COLO829 (cell line): ENCODE results near the gene TPSB2.
"Not testable (repeated sequence)": the region's sequence is repeated elsewhere in the genome, so short reads cannot be mapped to it uniquely, and the experiment has no call there.

ENCODE experiments used
- DNase-seq: peaks from one replicate; pipeline ENCODE4 v3.0.0; 2012; ENCODE audit warnings: low spot score

Gene TPSB2

DNA sequence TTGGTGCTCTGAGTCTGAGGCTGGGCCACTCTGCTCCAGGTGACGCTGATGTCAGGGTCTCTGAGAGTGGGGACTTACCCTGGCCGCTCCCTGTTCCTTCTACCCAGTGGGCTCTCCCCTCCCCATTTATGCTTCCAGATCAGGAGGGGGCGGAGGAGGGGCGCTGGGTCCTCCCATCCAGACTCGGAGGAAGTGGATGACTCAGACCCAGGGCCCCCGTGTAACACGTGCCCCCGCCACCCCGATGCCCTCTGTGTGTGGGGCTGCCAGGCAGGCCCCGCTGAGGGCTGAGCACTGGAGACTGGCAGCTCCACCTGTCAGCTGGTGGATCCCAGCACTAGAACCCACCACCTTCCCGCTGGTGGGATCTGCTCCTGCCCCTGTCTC, at the start of gene TPSB2:
TPSB2 (minus strand) TSS at position 101 of the 387 bp plus-strand sequence. CDS start 233 bp downstream, outside the sequence.
- DNase-seq: not testable (repeated sequence)

DNA sequence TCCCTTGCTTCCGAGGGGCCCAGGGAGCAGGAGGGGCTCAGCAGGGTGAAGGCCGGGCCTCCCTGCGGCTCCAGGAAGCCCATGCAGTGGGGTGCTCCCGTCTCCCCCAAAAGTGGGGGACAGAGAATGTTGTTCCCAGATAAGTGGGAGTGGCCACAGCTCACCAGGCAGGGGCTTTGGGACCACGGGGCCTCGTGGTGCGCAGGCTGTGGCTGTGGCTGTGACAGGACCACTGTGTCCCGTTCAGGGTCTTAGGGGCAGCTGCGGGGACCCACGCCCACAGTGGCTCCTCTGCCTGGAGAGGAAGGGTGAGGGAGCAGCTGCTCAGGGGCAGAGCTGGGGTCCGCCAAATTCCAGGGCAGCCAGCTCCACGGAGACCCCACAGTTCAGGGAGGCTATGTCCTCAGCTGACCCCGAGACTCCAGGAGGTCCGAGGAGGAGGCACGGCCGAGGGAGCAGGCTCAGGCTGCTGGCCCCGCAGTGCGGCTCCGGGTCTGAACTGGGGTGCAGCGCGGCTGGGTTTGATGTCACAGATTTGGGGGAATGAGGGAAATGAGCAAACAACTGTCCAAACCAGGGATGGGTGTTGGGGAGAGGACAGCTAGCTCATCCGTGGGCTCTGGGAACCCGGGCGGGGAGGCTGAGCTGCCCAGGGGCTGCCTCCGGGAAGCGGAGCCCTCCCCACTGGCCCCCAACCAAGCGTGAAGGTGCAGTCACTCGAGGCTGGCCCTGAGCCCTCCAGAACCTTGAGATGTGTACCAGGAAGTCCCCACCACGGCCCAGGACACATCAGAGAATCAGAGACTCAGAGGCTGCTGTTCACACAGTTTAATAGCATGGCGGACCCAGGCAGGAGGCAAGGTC, 49.3 kb upstream of the TPSB2 start:
- no peak for DNase-seq

DNA sequence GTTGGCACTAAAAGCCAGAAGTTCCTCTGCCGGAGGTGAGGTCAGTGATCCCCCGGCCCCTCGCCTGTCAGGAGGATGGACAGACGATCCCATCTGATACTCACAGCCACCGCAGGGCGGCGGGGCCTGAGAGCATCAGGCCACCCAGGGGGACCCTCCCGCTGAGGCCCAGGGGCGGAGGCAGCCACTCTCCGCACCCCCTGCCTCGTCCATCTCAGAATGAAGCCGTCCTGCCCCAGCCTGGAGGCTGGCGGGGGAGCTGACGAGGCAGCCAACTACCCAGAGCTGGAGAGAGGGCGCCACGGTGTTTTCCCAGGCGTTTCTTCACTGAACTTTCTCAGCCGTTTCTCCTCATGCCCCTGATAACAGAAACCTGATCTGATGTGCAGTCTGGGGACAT, 48.5 kb upstream of the TPSB2 start:
- DNase-seq: no peak

DNA sequence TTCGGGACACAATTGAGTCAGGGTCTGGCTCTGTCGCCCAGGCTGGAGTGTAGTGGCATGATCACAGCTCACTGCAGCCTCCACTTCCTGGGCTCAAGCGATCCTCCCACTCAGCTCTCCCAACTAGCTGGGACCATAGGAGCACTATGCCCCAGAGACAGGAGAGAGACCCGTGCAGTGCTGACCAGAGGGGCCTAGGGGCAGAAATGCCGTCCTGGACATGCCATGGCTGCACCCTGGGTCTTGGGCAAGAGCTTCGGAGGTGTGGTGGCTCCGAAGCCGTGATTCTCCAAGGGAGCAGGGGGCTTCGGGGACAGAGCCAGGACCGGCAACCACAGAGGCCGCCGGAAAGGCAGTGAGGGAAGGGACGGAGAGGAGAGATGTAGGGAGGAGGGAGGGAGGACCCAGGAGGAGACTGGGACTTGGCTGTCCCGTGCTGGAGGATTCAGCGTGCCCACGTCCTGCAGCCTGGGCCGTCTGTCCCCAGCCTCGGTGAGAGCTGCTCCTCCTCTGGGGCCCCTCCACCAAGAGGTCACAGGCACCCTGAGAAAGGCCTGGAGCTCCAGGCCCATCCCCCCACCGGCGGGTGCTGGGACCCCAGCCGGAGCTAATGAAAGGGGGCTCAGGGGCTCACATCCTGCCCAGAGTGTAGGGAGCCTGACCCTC, 47.8 kb upstream of the TPSB2 start:
- DNase-seq: no peak

DNA sequence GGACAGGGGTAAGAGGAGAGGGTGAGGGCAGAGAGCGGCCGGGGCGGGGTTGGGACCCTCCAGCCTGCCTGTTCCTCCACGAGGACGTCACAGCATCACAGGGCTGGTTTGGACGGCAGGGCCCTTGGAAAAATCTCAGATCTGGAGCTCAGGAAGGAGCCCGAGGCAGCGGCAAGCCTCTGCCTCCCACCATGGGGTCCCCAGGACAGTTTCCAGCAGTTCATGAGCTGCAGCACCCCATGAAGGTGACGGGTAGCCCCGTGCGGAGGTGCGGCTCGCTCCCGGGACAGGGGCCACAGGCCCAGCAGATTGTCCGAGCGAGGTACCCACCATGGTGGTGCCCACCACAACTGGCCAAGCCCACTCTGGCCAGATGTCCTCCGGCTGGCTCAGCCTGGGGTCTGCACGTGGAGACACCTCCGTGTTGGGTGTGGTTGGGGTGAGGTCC, 47.2 kb upstream of the TPSB2 start:
- no peak for DNase-seq

DNA sequence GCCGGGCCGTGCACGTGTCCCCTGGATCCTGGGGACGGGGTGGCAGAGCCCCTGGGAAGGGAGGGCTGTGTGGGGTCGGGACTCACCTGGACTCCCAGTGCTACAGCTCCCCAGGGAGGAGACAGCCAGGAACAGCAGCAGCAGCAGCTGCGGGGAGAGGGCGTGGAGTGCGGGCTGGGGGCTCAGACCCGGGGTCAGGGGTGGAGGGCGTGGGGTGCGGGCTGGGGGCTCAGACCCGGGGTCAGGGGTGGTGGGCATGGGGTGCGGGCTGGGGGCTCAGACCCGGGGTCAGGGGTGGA, 46.5 kb upstream of the TPSB2 start:
- no peak for DNase-seq

DNA sequence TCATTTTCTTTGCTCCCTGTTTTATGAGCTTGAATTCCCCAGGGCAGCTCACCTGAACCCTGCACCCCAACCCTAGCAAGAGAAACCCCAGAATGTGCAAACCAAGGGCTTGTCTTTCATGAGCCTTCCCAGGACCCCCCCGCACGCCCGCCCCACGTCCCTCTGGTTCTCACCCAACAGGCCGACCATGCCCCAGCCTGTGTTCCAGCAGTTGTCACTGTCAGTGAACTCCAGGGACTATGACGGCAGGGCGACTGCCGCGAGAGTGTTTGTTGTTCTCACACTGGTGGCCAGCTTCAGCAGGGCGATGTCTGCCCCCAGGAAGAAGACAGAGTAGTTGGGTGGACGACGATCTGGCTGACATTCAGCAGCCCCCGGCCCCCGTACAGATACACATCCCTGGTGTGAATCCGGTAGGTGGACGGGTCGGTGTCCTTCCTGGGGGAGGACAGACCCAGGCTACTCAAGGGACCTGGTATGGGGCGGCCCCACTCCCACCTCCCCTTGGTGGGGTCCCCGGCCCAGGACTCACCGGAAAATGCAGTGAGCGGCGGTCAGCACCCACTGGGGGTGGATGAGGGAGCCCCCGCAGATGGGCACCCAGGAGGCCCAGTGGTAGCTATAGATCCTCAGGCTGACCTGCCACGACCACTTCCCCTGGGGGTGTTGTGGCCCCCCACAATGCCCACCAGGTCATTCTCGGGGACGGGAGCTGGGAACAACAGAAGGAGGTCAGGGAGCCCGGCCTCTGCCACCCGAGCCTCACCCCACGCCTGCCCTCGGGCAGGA, 46.0 kb upstream of the TPSB2 start:
- DNase-seq: no peak

DNA sequence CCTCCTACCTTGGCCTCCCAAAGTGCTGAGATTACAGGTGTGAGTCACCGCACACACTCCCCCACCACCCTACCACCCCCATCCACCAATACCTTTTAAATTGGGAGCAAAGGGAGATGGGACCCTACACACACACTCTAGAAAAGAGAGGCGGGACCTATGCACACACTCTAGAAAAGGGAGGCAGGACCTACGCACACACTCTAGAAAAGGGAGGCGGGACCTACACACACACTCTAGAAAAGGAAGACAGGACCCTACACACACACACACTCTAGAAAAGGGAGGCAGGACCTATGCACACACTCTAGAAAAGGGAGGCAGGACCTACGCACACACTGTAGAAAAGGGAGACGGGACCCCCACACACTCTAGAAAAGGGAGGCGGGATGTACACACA, 44.8 kb upstream of the TPSB2 start:
- DNase-seq: no peak

DNA sequence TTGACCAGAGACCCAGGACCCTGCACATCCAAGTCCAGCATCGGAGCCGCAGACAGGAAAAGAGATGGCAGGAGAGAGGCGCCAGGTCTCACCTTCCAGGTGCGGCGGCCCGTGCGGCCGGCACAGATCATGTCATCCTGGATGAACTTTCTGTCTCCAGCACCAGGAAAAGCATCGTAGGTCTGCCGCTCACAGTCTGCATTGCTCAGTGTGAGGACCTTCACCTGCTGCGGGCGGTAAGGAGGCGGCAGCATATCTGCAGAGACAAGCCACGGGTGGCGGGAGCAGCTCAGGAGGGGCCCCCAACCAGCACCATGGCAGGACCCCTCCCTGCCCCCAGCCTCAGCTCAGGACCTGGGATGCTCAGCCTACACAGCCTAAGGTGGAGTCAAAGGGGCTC, 43.8 kb upstream of the TPSB2 start:
- DNase-seq: no peak

DNA sequence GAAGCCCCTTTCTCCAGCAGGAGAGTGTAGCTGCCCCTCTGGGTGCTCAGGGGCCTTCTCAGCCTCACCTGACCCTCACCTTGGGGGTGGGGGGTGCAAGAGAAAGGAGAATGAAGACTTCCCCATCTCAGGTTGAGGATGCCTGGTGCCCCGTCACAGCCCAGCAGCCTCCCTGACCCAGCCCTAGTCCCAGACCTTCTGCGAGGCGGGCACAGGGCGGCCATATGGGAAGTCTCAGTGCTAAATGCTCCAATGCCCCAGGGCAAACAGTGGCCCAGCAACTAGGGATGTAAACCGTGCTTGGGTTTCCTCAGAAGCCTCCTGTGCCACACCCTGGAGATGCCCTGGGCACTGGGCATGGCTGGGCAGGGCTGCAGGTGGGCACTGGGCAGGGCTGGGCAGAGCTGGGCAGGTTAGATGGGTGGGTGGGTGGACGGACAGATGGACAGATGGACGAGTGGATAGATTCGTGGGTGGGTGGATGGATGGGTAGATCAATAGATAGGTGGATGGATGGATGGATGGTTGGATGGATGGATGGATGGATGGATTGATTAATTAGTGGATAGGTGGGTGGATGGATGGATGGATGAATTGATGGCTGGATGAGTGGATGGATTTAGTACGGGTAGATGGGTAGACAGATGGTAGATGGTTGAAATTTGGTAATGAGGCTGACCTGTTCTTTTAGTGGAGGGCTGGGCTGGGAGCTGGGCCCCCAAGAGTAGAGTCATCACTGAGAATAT, 42.6 kb upstream of the TPSB2 start:
- no peak for DNase-seq

DNA sequence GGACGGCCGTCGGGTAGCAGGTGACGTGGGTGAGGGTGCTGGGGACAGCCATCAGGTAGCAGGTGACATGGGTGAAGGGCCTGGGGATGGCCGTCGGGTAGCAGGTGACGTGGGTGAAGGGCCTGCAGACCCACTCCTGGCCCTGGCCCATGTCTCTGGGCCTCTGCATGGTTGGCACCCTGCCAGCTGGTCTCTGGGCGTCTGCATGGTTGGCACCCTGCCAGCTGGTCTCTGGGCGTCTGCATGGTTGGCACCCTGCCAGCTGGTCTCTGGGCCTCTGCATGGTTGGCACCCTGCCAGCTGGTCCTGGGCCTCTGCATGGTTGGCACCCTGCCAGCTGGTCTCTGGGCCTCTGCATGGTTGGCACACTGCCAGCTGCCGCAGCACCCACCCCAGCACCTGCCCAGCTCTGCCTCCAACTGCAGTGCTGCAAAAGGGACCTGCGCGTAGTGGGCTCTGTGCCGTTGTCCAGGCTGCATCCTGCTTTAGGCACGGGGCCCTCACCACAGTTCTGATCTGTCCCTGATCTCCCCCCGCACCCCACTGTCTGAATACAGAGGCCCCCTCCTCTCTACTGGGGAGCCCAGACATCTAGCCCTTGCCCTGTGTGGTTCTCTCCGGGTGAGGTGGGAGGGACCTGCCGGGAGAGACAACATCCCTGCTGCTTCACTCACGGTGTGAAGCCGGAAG, 41.9 kb upstream of the TPSB2 start:
- DNase-seq: not testable (repeated sequence)

DNA sequence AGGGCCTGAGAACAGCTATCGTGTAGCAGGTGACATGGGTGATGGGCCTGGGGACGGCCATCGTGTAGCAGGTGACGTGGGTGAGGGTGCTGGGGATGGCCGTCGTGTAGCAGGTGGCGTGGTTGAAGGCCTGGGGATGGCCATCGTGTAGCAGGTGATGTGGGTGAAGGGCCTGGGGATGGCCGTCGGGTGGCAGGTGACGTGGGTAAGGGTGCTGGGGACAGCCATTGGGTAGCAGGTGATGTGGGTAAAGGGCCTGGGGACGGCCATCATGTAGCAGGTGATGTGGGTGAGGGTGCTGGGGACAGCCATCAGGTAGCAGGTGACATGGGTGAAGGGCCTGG, 41.4 kb upstream of the TPSB2 start:
- no peak for DNase-seq

DNA sequence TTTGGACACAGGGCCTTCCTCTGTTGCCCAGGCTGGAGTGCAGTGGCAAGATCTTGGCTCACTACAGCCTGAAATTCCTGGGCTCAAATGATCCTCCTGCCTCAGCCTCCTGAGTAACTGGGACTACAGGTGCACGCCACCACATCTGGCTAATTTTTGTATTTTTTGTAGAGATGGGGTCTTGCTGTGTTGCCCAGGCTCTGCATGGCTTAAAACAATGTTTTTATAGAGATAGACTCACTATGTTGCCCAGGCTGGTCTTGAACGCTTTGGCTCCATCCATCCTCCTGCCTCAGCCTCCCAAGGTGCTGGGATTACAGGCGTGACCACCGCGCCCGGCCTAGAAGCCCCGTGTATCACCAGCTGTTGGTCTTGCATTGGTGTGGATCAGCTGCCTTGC, 39.4 kb upstream of the TPSB2 start:
- not testable (repeated sequence) for DNase-seq

DNA sequence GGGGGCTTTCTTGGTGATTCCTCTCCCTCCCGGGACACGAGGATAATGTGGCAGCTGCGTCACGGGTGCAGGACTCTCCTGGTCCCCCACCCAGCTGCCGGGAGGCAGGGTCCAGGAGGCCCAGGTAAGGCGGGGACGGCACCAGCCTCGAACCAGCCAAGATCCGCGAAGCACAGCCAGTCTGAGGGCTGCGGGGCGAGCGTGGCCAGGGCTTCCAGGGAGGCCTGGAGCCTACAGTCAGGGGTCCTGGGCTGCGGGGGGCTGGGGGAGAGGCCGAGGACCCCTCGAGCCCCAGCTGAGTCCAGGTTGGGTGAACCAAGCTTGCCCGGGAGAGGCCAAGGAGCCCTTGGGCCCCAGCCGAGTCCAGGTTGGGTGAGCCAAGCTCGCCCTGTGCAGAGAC, 35.8 kb upstream of the TPSB2 start:
- DNase-seq: no peak

DNA sequence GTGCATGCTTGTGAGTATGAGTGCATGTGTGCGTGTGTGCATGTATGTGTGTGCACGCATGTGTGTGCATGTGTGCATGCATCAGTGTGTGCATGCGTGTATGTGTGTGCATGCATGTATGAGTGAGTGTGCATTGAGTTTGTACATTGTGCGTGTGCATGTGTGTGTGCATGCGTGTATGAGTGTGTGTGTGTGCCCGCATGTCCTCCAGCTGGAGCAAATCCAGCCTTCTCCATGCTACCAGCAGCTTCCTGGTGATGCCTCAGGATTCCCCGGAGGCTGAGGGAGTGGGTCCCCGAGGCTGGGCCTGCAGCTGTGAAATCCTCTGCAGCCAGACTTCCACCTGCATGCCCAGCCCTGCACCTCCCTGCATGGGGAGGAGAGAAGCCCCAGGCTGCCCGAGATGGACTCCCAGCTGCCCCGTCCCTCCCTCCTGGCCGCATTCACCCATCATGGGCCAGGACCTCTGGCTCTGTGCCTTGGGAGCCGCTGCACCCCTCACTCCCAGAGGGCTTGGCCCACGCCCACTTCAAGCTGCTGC, 35.2 kb upstream of the TPSB2 start:
- no peak for DNase-seq

DNA sequence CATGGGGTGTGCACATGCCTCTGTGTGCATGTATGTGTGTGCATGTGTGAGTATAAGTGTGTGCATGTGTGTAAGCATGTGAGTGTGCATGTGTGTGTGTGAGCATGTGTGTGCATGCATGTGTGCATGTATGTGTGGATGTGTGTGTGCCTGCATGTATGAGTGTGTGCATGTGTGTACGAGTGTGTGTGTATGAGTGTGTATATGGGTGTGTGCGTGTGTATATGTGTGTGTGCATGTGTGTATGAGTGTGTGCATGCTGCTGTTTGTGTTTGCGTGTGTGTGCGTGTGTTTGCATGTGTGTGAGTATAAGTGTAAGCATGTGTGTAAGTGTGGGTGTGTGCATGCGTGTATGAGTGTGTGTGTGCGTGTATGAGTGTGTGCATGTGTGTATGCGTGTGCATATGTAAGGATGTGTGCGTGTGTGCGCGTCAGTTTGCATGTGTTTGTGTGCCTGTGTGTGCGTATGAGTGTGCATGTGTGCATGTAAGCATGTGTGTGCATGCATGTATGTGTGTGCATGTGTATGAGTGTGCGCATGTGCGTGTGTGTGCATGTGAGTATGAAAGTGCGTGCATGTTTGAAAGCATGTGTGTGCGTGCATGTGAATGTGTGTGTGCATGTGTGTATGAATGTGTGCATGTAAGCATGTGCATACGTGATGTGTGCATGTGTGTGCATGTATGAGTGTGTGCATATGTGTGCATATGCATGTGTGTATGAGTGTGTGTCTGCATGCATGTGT, 34.5 kb upstream of the TPSB2 start:
- DNase-seq: no peak

DNA sequence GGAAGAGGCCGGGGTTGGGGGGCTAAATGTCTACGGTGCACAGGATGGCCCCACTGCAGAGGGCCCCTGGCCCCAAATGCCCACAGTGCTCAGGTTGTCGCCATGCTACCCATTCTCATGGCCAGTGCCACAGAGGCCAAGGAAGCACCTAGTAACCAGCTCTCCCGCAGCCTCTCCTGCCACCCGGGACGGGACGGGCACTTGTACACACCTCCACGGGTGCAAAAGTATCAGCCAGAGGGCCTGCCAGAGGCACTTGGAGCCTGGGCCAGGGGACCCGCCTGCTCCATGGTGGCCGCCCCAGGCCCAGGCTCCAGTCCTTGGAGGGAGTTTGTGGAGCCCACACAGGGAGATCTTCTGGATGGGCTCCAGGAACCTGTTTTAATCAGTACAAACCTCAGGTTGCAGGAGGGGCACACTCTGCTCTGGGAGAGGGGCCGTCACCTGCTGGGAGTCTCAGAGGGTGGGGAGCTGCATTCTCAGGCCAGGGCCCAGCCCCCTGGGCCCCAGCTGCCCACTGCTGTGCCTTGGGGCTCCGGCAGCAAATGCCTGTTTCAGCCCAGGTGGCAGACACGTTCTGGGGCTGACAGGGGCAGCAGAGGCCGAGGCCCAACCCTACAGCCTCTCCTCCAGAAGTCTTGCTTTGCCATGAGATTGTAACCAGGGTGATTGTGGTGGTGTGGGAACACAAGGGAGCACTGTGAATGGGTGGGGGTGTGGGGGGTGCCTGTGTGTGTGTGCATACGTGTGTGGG, 33.8 kb upstream of the TPSB2 start:
- DNase-seq: no peak

DNA sequence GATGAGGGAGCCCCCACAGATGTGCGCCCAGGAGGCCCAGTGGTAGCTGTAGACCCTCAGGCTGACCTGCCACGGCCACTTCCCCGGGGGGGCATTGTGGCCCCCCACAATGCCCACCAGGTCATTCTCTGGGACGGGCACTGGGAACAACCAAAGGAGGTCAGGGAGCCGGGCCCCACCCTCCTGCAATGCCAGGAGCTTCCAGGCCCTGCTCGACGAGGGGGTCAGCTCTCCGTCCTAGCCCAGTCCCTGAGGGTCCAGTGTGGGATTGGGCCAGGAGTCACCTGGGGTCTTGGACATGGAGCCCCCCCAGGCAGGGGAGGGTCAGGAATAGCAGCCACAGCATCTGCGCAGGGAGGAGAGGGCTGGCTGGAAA, 32.9 kb upstream of the TPSB2 start:
- no peak for DNase-seq

DNA sequence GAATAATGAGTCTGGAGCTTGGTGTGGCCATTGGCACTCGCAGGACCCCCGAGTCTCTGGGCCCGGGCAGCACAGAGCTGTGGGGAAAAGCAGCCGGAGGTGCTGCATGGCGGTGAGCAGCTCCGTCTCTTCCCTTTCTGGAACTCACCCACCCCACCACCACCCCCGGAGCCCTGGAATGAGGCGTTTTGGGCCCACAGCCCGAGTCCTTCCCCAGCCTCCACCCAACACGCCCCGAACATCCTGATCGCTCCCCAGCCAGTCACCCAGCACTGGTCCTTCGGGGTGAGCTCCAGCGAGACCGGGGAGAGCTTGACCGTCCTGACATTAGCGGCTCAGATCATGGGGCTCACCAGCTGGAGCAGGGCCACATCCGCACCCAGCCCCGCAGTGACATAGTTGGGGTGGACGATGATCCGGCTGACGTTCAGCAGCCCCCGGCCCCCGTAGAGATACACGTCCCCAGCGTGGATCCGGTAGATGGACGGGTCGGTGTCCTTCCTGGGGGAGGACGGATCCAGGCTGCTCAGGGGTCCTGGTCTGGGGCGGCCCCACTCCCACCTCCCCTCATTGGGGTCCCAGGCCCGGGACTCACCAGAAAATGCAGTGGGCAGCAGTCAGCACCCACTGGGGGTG, 32.3 kb upstream of the TPSB2 start:
- DNase-seq: no peak
